ENCODE data around the gene EPB41.

- TF ChIP-seq ZBTB1 (tag by site-specific recombination; IDR thresholded peaks at IDR 0.05) (no peak), ZNF560 (tag by site-specific recombination; IDR thresholded peaks at IDR 0.05; ENCODE audit: borderline replicate concordance) (no peak), SALL2 (tag by site-specific recombination; IDR thresholded peaks at IDR 0.05; ENCODE audit: borderline replicate concordance) (no peak), ZNF214 (tag by site-specific recombination; IDR thresholded peaks at IDR 0.05; ENCODE audit: borderline replicate concordance) (no peak), REST (tag by site-specific recombination; IDR thresholded peaks at IDR 0.05) (no peak), ZNF654 (tag by site-specific recombination; IDR thresholded peaks at IDR 0.05; ENCODE audit: low read depth) (no peak), SETDB1 (IDR thresholded peaks at IDR 0.05; ENCODE audit: insufficient read length, low read length) (no peak), ZNF747 (tag by site-specific recombination; IDR thresholded peaks at IDR 0.05) (no peak), ZNF140 (tag by site-specific recombination; IDR thresholded peaks at IDR 0.05) (no peak), ZNF274 (IDR thresholded peaks at IDR 0.05; ENCODE audit: low read length) (no peak), ZNF274 (tag by site-specific recombination; IDR thresholded peaks at IDR 0.05; ENCODE audit: borderline replicate concordance) (no peak), RBAK (tag by site-specific recombination; IDR thresholded peaks at IDR 0.05) (no peak), ZNF24 (tag by site-specific recombination; IDR thresholded peaks at IDR 0.05) (no peak)
- TF ChIP-seq, protein P1, sequence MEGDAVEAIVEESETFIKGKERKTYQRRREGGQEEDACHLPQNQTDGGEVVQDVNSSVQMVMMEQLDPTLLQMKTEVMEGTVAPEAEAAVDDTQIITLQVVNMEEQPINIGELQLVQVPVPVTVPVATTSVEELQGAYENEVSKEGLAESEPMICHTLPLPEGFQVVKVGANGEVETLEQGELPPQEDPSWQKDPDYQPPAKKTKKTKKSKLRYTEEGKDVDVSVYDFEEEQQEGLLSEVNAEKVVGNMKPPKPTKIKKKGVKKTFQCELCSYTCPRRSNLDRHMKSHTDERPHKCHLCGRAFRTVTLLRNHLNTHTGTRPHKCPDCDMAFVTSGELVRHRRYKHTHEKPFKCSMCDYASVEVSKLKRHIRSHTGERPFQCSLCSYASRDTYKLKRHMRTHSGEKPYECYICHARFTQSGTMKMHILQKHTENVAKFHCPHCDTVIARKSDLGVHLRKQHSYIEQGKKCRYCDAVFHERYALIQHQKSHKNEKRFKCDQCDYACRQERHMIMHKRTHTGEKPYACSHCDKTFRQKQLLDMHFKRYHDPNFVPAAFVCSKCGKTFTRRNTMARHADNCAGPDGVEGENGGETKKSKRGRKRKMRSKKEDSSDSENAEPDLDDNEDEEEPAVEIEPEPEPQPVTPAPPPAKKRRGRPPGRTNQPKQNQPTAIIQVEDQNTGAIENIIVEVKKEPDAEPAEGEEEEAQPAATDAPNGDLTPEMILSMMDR (tag by site-specific recombination; IDR thresholded peaks at IDR 0.05): no peak
- TF ChIP-seq, protein P2, sequence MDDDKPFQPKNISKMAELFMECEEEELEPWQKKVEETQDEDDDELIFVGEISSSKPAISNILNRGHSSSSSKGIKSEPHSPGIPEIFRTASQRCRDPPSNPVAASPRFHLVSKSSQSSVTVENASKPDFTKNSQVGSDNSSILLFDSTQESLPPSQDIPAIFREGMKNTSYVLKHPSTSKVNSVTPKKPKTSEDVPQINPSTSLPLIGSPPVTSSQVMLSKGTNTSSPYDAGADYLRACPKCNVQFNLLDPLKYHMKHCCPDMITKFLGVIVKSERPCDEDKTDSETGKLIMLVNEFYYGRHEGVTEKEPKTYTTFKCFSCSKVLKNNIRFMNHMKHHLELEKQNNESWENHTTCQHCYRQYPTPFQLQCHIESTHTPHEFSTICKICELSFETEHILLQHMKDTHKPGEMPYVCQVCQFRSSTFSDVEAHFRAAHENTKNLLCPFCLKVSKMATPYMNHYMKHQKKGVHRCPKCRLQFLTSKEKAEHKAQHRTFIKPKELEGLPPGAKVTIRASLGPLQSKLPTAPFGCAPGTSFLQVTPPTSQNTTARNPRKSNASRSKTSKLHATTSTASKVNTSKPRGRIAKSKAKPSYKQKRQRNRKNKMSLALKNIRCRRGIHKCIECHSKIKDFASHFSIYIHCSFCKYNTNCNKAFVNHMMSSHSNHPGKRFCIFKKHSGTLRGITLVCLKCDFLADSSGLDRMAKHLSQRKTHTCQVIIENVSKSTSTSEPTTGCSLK (tag by site-specific recombination; IDR thresholded peaks at IDR 0.05): no peak
Measured at GRCh38 chr1:28905921-28906666, 8.3 kb upstream of the EPB41 start.
